GM12878 (cell line): Measurements from ENCODE around the gene OSBPL2. TPM values are rescaled to one million over a fixed set of nuclear protein-coding genes. Genes with fewer than 3 reads are reported as not detected.

Experiments used
- ATAC-seq: fragments of 200-7000 bp; cut with Tn5 transposase; 3 replicates; pipeline ENCODE4 v1.9.1; 2020; ENCODE audit warnings: mild to moderate bottlenecking, moderate library complexity
- BruUV-seq: library from RNA; stranded (reverse); fragments of 400-500 nt; replicated peaks from 2 replicates; lab custom pipeline; 2021; lab: Mats Ljungman, UMichigan
- CTCF ChIA-PET: fragments of 300-600 bp; sonication (Branson Sonifier 250); formaldehyde crosslinking; extraction: SDS; loops from one replicate; lab custom pipeline; 2021; ENCODE audit warnings: inconsistent platforms; lab: Yijun Ruan, JAX
- POLR2A ChIA-PET: fragments of 350-600 bp; formaldehyde crosslinking; extraction: SDS; loops from one replicate; lab custom pipeline; 2021; ENCODE audit warnings: inconsistent platforms; lab: Charles Lee
- RAD21 ChIA-PET: fragments of 300-600 bp; sonication (Branson Sonifier 250); formaldehyde crosslinking; loops from one replicate; lab custom pipeline; 2023; ENCODE audit warnings: antibody characterized with exemption; ENCODE audit not compliant: unreplicated experiment; lab: Charles Lee
- SMC1A ChIA-PET: fragments of 300-600 bp; sonication (Branson Sonifier 250); formaldehyde crosslinking; loops from one replicate; lab custom pipeline; 2023; ENCODE audit not compliant: unreplicated experiment, uncharacterized antibody; lab: Charles Lee
- DNase-seq: peaks from one replicate; pipeline ENCODE4 v3.0.0-alpha.2; 2011; ENCODE audit warnings: low read depth, low spot score
- FAIRE-seq: peaks from 3 replicates; lab custom pipeline; 2011; peaks lifted over from hg19 to GRCh38; lab: Jason Lieb, UNC
- H2AFZ ChIP-seq: 2 replicates; pipeline ENCODE4 v1.6.0; 2011; ENCODE audit warnings: low read depth, low read length, control low read depth; ENCODE audit not compliant: control insufficient read depth
- H3K27ac ChIP-seq: 2 replicates; pipeline ENCODE4 v1.5.1; 2011; ENCODE audit warnings: control low read depth; ENCODE audit not compliant: control insufficient read depth, insufficient read depth
- H3K27me3 ChIP-seq, 2 experiments: replicated peaks in 1 of 2; 2 replicates each; pipeline versions ENCODE4 v1.6.0 to v1.6.1; 2011; ENCODE audit warnings: low read length in 1 of 2; ENCODE audit not compliant: control insufficient read depth in 2 of 2, insufficient read depth in 2 of 2
- H3K36me3 ChIP-seq, 2 experiments: 2 replicates each; pipeline ENCODE4 v1.5.1; 2011; ENCODE audit warnings: low read length in 1 of 2; ENCODE audit not compliant: control insufficient read depth in 2 of 2, insufficient read depth in 2 of 2
- H3K4me1 ChIP-seq: 2 replicates; pipeline ENCODE4 v1.6.1; 2011; ENCODE audit warnings: mild to moderate bottlenecking, low read length, moderate library complexity, mixed read lengths; ENCODE audit not compliant: control insufficient read depth, insufficient read depth
- H3K4me2 ChIP-seq: 2 replicates; pipeline ENCODE4 v1.6.0; 2011; ENCODE audit warnings: control low read depth; ENCODE audit not compliant: control insufficient read depth, insufficient read depth
- H3K4me3 ChIP-seq: fragments of 200-600 bp; sonication (generic); 2 replicates; pipeline ENCODE4 v1.5.1; 2016
- H3K79me2 ChIP-seq: 2 replicates; pipeline ENCODE4 v1.6.0; 2011; ENCODE audit warnings: low read length; ENCODE audit not compliant: control insufficient read depth, insufficient read depth
- H3K9ac ChIP-seq: 2 replicates; pipeline ENCODE4 v1.8.0; 2011; ENCODE audit warnings: low read length, control low read depth, mixed read lengths; ENCODE audit not compliant: control insufficient read depth, insufficient read depth
- H3K9me3 ChIP-seq: replicated peaks from 3 replicates; pipeline ENCODE4 v1.5.1; 2011; ENCODE audit warnings: mild to moderate bottlenecking, low read length; ENCODE audit not compliant: control insufficient read depth, insufficient read depth
- H4K20me1 ChIP-seq: 2 replicates; pipeline ENCODE4 v1.6.0; 2011; ENCODE audit not compliant: control insufficient read depth, insufficient read depth
- CEBPZ ChIP-seq: fragments of 150-350 bp; IDR thresholded peaks from 2 replicates; pipeline ENCODE4 v1.6.1; 2016; ENCODE audit warnings: low read depth, low read length
- ELK1 ChIP-seq: IDR thresholded peaks from 2 replicates; pipeline ENCODE4 v1.6.1; 2012; ENCODE audit warnings: low read depth, low read length, improper control_type of control experiment
- HDAC2 ChIP-seq: fragments of 200-600 bp; sonication (generic); IDR thresholded peaks from 2 replicates; pipeline ENCODE4 v1.6.1; 2017
- IRF4 ChIP-seq: IDR thresholded peaks from 2 replicates; pipeline ENCODE4 v1.6.1; 2011; ENCODE audit warnings: low read depth, low read length
- RAD51 ChIP-seq: fragments of 450-650 bp; IDR thresholded peaks from 2 replicates; pipeline ENCODE4 v1.6.1; 2016; ENCODE audit warnings: moderate library complexity, mild to moderate bottlenecking, inconsistent platforms
- SIN3A ChIP-seq: IDR thresholded peaks from 2 replicates; pipeline ENCODE4 v1.6.1; 2012; ENCODE audit warnings: low read depth, low read length, improper control_type of control experiment
- SREBF2 ChIP-seq: IDR thresholded peaks from 2 replicates; pipeline ENCODE4 v1.6.1; 2012; ENCODE audit warnings: mild to moderate bottlenecking, low read length
- TCF3 ChIP-seq: IDR thresholded peaks from 2 replicates; pipeline ENCODE4 v1.6.1; 2012; ENCODE audit warnings: low read depth, mild to moderate bottlenecking, low read length, borderline replicate concordance; ENCODE audit not compliant: insufficient read depth
- ZNF24 ChIP-seq: fragments of 450-650 bp; IDR thresholded peaks from 2 replicates; pipeline ENCODE4 v1.6.1; 2017; ENCODE audit warnings: antibody characterized with exemption, mild to moderate bottlenecking
- ZNF622 ChIP-seq: fragments of 450-650 bp; IDR thresholded peaks from 2 replicates; pipeline ENCODE4 v1.6.1; 2017; ENCODE audit warnings: mild to moderate bottlenecking, inconsistent platforms
- WGBS: methylation state at CpG from one replicate; pipeline ENCODE4 v1.1.6; 2016; ENCODE audit warnings: low lambda C conversion rate; ENCODE audit not compliant: insufficient replicate concordance, insufficient coverage; ENCODE audit errors: missing lambda C conversion rate; 5-methylcytosine and 5-hydroxymethylcytosine counted together
- in situ Hi-C: fragments of 300-500 bp; cut with MboI; formaldehyde crosslinking; loops from 9 replicates; pipeline ENCODE4 v1.14.3; 2018; ENCODE audit warnings: mixed read lengths
- intact Hi-C: fragments of 100-400 bp; cut with micrococcal nuclease; formaldehyde crosslinking; loops from one replicate; pipeline ENCODE4 v1.14.2; 2022; ENCODE audit not compliant: unreplicated experiment
- polyA plus RNA-seq, 11 experiments: library from polyadenylated mRNA; depleted of rRNA in 4 of 11; unstranded in 6 of 11; stranded (reverse) in 5 of 11; fragments of >200 nt; fragmentation: Nextera tagmentation in 4 of 11; fragmentation: Illumina TruSeq in 1 of 11; extraction: Ambion mirVana in 4 of 11; extraction: Trizol in 1 of 11; gene quantifications; 1 replicate in 1 of 11; 2 replicates in 10 of 11; pipeline versions ENCODE4 v1.2.1 to v1.2.3, GENCODE V29; 2011 to 2016; ENCODE audit warnings: inconsistent platforms in 2 of 11, missing spikeins in 2 of 11, low read depth in 1 of 11
- total RNA-seq, 4 experiments: library from RNA; depleted of rRNA in 3 of 4; stranded (reverse); fragments of >200 nt in 3 of 4; fragmentation: Illumina TruSeq in 1 of 4; extraction: Trizol in 1 of 4; gene quantifications; 2 replicates each; pipeline versions ENCODE4 v1.2.1 to v1.2.3, GENCODE V29; 2013 to 2021
- TF ChIP-seq, protein P1 (sequence below): fragments of 450-650 bp; IDR thresholded peaks from 2 replicates; pipeline ENCODE4 v1.6.1; 2017; ENCODE audit warnings: mild to moderate bottlenecking

OSBPL2 gene
- total and polyA plus RNA-seq, 10 of the 15 experiments (the other 5 are each of a cell fraction or from before 2014, with no cell fraction given) = 2.8 to 22.3 (median 14.7) TPM

DNA sequence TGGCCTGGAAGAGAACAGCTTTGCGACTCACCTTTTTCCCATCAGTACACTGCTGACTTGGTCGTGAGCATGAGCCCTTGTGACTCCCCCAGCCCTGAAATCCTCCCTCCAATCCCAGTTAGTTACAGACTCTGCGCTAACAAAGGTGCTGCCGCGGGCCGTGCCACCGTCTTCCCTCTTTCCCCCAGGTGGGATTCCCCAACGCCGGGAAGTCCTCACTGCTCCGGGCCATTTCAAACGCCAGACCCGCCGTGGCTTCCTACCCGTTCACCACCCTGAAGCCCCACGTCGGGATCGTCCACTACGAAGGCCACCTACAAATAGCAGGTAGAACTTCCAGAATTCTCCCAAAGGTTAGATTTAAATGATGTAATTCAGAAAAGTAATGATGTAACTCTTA lies 39.4 kb upstream of the OSBPL2 start (continued):
- TF ChIP-seq ZNF622 = no peak

DNA sequence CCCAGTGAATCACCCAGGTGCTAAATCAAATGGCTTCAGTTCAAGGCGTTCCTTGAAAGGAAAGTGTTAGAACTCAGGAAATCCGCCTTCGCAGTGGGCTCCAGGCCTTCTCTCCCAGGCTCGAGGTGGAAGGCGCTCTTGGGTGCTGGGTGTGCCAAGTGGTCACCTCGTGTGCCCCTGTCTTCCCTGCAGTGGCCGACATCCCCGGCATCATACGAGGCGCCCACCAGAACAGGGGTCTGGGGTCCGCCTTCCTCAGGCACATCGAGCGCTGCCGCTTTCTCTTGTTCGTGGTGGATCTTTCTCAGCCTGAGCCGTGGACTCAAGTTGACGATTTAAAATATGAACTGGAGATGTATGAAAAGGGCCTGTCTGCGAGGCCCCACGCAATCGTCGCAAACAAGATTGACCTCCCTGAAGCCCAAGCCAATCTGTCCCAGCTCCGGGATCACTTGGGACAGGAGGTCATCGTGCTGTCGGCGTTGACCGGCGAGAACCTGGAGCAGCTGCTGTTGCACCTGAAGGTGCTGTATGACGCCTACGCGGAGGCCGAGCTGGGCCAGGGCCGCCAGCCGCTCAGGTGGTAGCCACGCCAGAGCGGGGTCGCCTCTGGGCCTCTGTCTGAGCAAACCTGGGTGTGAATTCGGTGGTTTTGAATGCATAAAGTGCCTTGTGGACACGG lies 37.7 kb upstream of the OSBPL2 start:
- H3K36me3 ChIP-seq = peaks cover 16 to 25% of the 10 kb centered on the region in 2 experiments; a peak in 3 of 4 replicates
- SMC1A ChIA-PET = no interaction called here
- FAIRE-seq = no peak

More for the DNA sequence above, 37.7 kb upstream of the OSBPL2 start:
- Histone ChIP-seq H3K4me2 (peak overlapping the region; percentile 36), H3K4me3 (no peak overlapping the region), H3K27ac (no peak overlapping the region), H3K4me1 (peaks cover 17% of the 10 kb centered on the region), H3K9me3 (no peaks in the 10 kb centered on the region), H3K27me3 (no peaks in the 10 kb centered on the region), H3K79me2 (no peaks in the 10 kb centered on the region), H4K20me1 (no peaks in the 10 kb centered on the region)
- no TSS peak for BruUV-seq
- no peak for ATAC-seq
- ChIA-PET RAD21 (no interaction called here), POLR2A (no interaction called here)
- DNase-seq = no peak
- in situ Hi-C loops = no loop called here
- TF ChIP-seq RAD51 (no peak), ZNF24 (no peak), IRF4 (no peak), ELK1 (no peak), SIN3A (no peak), HDAC2 (no peak), SREBF2 (no peak), TCF3 (no peak), CEBPZ (no peak)
- TF ChIP-seq, protein P1, sequence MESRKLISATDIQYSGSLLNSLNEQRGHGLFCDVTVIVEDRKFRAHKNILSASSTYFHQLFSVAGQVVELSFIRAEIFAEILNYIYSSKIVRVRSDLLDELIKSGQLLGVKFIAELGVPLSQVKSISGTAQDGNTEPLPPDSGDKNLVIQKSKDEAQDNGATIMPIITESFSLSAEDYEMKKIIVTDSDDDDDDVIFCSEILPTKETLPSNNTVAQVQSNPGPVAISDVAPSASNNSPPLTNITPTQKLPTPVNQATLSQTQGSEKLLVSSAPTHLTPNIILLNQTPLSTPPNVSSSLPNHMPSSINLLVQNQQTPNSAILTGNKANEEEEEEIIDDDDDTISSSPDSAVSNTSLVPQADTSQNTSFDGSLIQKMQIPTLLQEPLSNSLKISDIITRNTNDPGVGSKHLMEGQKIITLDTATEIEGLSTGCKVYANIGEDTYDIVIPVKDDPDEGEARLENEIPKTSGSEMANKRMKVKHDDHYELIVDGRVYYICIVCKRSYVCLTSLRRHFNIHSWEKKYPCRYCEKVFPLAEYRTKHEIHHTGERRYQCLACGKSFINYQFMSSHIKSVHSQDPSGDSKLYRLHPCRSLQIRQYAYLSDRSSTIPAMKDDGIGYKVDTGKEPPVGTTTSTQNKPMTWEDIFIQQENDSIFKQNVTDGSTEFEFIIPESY = no peak
- TF ChIP-seq, all 136 proteins: peak for 0
- no peak overlapping the region for H3K9ac ChIP-seq
- 90% methylated on average over 38 of the region's 38 CpGs for WGBS
- intact Hi-C loops = no loop called here
- no peak overlapping the region for H2AFZ ChIP-seq
- CTCF ChIA-PET = no interaction called here
